ENCODE measurements around the gene TLE4.

The TLE4 gene

DNA sequence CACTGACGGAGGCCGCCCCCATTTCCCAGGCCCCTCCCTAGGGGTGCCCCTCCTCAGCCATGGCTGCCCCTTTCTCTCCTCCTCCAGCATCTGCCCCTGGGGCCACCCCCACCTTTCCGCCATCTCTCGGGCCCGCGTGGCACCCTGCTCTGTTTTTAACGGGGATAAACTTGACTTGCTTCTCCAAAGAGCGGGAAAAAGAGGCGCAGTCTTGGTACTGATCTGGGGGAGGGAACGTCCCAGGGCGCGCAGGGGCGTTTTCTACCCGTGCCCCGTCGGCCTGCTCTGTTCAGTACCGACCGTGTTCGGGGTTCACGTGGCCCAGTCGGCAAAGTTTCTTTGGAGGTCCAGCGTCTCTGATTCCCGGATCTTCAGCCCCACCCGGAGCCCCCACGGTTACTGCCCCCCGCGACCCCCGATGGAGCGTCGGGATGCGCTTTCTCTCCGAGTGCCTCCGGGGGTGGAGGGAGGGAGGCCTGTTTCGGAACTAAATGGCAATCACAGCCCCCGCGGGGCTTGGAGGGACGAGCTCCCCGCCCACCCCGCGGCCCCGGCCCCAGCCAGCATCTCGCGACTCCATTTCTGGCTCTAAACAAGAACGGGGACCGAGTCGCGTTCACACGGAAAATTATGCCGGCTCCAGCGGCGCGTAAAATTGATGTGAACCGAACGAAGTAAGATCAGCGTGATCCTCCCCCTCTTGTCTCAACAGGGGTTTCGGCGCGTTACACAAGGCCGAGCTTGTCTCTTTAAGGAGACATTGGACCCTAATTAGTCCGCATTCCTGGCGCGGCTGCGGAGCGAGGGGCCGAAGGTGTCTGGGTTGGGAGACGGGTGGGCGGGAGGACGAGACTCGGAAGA, 1.1 kb upstream of the TLE4 start:
- Histone ChIP-seq H3K79me2 (peaks cover 3% of the 10 kb centered on the region), H3K36me3 (ENCODE audit: control insufficient read depth, insufficient read depth, low read length) (no peaks in the 10 kb centered on the region), H3K4me3 (ENCODE audit: low read depth, low read length) (peak overlapping the region; percentile 68), H3K4me2 (ENCODE audit: low read length) (peak overlapping the region; percentile 80), H3K27me3 (ENCODE audit: control insufficient read depth, insufficient read depth, low read length) (no peaks in the 10 kb centered on the region), H2AFZ (peak overlapping the region; percentile 86), H3K27ac (peak overlapping the region; percentile 24), H3K9ac (no peak overlapping the region), H3K4me1 (no peaks in the 10 kb centered on the region), H3K9me3 (ENCODE audit: control insufficient read depth, low read length) (no peaks in the 10 kb centered on the region)
- TF ChIP-seq, protein P1, sequence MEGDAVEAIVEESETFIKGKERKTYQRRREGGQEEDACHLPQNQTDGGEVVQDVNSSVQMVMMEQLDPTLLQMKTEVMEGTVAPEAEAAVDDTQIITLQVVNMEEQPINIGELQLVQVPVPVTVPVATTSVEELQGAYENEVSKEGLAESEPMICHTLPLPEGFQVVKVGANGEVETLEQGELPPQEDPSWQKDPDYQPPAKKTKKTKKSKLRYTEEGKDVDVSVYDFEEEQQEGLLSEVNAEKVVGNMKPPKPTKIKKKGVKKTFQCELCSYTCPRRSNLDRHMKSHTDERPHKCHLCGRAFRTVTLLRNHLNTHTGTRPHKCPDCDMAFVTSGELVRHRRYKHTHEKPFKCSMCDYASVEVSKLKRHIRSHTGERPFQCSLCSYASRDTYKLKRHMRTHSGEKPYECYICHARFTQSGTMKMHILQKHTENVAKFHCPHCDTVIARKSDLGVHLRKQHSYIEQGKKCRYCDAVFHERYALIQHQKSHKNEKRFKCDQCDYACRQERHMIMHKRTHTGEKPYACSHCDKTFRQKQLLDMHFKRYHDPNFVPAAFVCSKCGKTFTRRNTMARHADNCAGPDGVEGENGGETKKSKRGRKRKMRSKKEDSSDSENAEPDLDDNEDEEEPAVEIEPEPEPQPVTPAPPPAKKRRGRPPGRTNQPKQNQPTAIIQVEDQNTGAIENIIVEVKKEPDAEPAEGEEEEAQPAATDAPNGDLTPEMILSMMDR (IDR thresholded peaks at IDR 0.05): no peak

DNA sequence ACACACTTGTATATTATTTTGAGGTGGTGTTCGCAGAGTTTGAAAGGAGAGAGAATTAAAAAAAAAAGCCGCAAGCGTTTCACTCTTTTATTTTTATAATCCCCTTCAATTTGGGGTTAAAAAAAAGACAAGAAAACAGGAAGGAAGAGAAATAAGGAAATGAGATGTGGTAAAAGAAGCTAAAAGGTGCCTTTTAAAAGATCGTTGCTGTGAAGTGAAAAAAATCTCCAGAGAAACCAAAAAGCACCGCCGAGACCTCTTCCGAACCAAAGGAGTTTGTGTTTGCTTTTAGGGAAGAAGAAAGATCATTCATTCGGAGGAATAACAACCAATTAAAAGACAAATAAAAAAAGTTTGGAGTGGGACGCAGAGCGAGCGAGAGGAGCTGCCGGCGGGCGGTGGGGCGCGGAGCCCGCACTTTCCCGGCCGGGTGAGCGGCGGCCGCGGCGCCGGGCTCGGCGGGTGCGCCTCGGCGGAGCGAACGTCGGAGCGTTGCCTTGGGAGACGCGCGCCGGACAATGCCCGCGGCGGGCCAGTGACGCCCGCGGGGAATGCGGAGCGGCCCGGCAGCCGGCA, 355 bp downstream of the TLE4 start:
- H3K27me3 ChIP-seq (ENCODE audit: control insufficient read depth, insufficient read depth, low read length): no peaks in the 10 kb centered on the region
- peak overlapping the region; percentile 83 for H3K27ac ChIP-seq
- H3K4me2 ChIP-seq (ENCODE audit: low read length): peak overlapping the region; percentile 86

DNA sequence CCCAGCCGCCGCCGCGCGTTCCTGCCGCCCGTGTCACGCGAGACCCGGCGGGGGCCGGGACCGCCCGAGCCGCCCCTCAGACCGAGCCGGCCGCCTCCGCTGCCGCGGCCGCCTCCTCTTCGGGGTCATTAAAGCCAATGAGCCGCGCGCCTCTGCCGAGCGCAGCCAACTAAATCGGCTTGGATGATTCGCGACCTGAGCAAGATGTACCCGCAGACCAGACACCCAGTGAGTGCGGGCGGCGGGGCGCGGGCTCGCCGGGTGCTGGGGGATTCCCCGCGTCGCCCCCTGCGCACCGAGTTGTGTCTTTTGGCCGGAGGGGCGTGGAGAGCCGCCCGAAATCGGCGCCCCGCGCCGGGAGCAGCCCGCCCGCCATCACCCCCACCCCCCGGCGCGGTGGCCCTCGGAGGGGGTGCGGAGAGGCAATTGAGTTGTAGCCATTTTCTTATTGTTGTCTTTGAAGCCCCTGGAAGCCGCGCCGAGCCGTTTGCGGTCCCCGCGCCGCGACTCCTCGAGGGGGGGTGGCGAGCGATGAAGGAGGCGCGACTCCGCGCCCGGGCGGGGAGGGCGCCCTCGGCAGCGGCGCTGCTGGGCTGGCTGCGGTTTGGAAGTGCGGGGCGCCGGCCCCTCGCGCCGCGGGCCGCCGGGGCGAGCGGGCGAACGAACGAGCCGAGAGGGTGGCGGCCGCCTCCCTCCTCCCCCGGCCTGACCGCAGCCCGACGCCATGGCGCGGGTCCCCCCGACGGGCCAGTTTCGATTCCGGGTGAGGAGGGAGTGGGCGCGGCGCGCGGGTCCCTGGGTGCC, 1.0 kb downstream of the TLE4 start:
- Histone ChIP-seq H3K9ac (peak overlapping the region; percentile 37), H3K27ac (peak overlapping the region; percentile 87), H2AFZ (peak overlapping the region; percentile 90), H3K4me2 (ENCODE audit: low read length) (peak overlapping the region; percentile 75), H3K4me1 (peaks cover 2% of the 10 kb centered on the region), H3K79me2 (peaks cover 3% of the 10 kb centered on the region), H3K27me3 (ENCODE audit: control insufficient read depth, insufficient read depth, low read length) (no peaks in the 10 kb centered on the region), H3K4me3 (ENCODE audit: low read depth, low read length) (peak overlapping the region; percentile 60), H3K36me3 (ENCODE audit: control insufficient read depth, insufficient read depth, low read length) (no peaks in the 10 kb centered on the region), H3K9me3 (ENCODE audit: control insufficient read depth, low read length) (no peaks in the 10 kb centered on the region)
- TF ChIP-seq, protein P1 (IDR thresholded peaks at IDR 0.05): no peak

More for the DNA sequence above, 355 bp downstream of the TLE4 start:
- Histone ChIP-seq H3K79me2 (peaks cover 3% of the 10 kb centered on the region), H3K9ac (no peak overlapping the region), H3K4me1 (peaks cover under 1% of the 10 kb centered on the region), H3K4me3 (ENCODE audit: low read depth, low read length) (peak overlapping the region; percentile 68), H3K36me3 (ENCODE audit: control insufficient read depth, insufficient read depth, low read length) (no peaks in the 10 kb centered on the region), H2AFZ (peak overlapping the region; percentile 72), H3K9me3 (ENCODE audit: control insufficient read depth, low read length) (no peaks in the 10 kb centered on the region)
- TF ChIP-seq, protein P1 (IDR thresholded peaks at IDR 0.05): no peak

DNA sequence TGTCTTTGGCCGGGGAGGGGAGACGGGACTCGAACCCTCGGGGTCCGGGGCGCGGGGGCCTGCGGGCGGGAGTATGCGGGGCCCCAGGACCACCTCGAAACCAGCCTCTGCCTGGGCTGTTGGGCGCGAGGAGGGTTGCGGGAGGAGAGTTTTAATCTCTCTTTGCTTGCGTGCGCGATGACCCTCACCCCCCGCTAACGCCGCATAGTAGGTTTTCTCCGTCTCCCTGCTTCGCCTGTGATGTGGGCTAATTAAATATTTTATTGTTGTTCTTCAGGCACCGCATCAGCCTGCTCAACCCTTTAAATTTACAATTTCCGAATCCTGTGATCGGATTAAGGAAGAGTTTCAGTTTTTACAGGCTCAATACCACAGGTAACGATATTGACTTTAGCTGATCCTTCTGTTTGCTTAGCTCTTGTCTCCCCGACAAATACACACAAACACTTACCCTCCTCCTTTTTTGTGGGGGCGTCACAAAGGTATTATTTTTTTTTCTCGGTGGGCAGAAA, 1.7 kb downstream of the TLE4 start:
- H3K27me3 ChIP-seq (ENCODE audit: control insufficient read depth, insufficient read depth, low read length): no peaks in the 10 kb centered on the region
- H3K4me1 ChIP-seq: peaks cover 2% of the 10 kb centered on the region
- H3K4me3 ChIP-seq (ENCODE audit: low read depth, low read length): peak overlapping the region; percentile 60

More for the DNA sequence above, 1.7 kb downstream of the TLE4 start:
- peak overlapping the region; percentile 75 for H3K4me2 ChIP-seq (ENCODE audit: low read length)
- peak overlapping the region; percentile 37 for H3K9ac ChIP-seq
- no peaks in the 10 kb centered on the region for H3K36me3 ChIP-seq (ENCODE audit: control insufficient read depth, insufficient read depth, low read length)
- peaks cover 3% of the 10 kb centered on the region for H3K79me2 ChIP-seq
- H2AFZ ChIP-seq: peak overlapping the region; percentile 79
- H3K9me3 ChIP-seq (ENCODE audit: control insufficient read depth, low read length): no peaks in the 10 kb centered on the region
- TF ChIP-seq, protein P1 (IDR thresholded peaks at IDR 0.05): no peak
- H3K27ac ChIP-seq: peak overlapping the region; percentile 49
